H1 (cell line): ENCODE results near the gene TSPAN32. TPM values are rescaled to one million over a fixed set of nuclear protein-coding genes. Genes with fewer than 3 reads are reported as not detected.

Source experiments
- CTCF ChIA-PET: fragments of 300-600 bp; sonication (Branson Sonifier 250); formaldehyde crosslinking; loops from one replicate; lab custom pipeline; 2021; ENCODE audit not compliant: partially characterized antibody; lab: Charles Lee
- POLR2A ChIA-PET: fragments of 300-600 bp; sonication (Branson Sonifier 250); formaldehyde crosslinking; loops from one replicate; lab custom pipeline; 2021; ENCODE audit warnings: inconsistent platforms; ENCODE audit not compliant: partially characterized antibody; lab: Charles Lee
- DNase-seq, 2 experiments: peaks; one replicate each; pipeline versions ENCODE4 v3.0.0 to v3.0.0-alpha.2; 2010 to 2022; ENCODE audit warnings: low spot score in 2 of 2, low read depth in 1 of 2, mixed read lengths in 1 of 2
- FAIRE-seq: peaks from 2 replicates; lab custom pipeline; 2011; peaks lifted over from hg19 to GRCh38; lab: Jason Lieb, UNC
- H2AFZ ChIP-seq: 2 replicates; pipeline ENCODE4 v1.8.1; 2012; ENCODE audit warnings: low read length, inconsistent platforms
- H2AK5ac ChIP-seq: 2 replicates; pipeline ENCODE4 v1.6.1; 2013; ENCODE audit warnings: low read depth, low read length
- H2BK120ac ChIP-seq: replicated peaks from 2 replicates; pipeline ENCODE3; 2013; ENCODE audit warnings: low read depth, low read length, inconsistent platforms
- H2BK12ac ChIP-seq: 2 replicates; pipeline ENCODE4 v1.6.1; 2013; ENCODE audit warnings: low read depth, low read length
- H2BK15ac ChIP-seq: 2 replicates; pipeline ENCODE4 v1.6.1; 2013; ENCODE audit warnings: low read length
- H2BK20ac ChIP-seq: 2 replicates; pipeline ENCODE4 v1.6.1; 2013; ENCODE audit warnings: low read length
- H2BK5ac ChIP-seq: 2 replicates; pipeline ENCODE4 v1.6.1; 2013; ENCODE audit warnings: low read depth, low read length
- H3K14ac ChIP-seq: 2 replicates; pipeline ENCODE4 v1.6.1; 2013; ENCODE audit warnings: inconsistent platforms; ENCODE audit not compliant: insufficient read length
- H3K18ac ChIP-seq: 2 replicates; pipeline ENCODE4 v1.6.1; 2013; ENCODE audit warnings: low read length; ENCODE audit errors: extremely low read depth
- H3K23ac ChIP-seq: 2 replicates; pipeline ENCODE4 v1.6.1; 2013; ENCODE audit warnings: inconsistent platforms; ENCODE audit not compliant: insufficient read length
- H3K23me2 ChIP-seq: 2 replicates; pipeline ENCODE4 v1.6.1; 2013; ENCODE audit warnings: low read depth, low read length
- H3K27ac ChIP-seq: 2 replicates; pipeline ENCODE4 v1.6.1; 2011; ENCODE audit warnings: low read depth, low read length, inconsistent platforms
- H3K27me3 ChIP-seq, 4 experiments: replicated peaks in 1 of 4; 1 replicate in 1 of 4; 2 replicates in 3 of 4; pipeline versions ENCODE4 v1.6.1 to v1.8.1; 2011 to 2013; ENCODE audit warnings: low read length in 3 of 4, mild to moderate bottlenecking in 3 of 4, inconsistent platforms in 2 of 4, mixed read lengths in 2 of 4, moderate library complexity in 1 of 4; ENCODE audit not compliant: control insufficient read depth in 3 of 4, insufficient read depth in 3 of 4; ENCODE audit errors: extremely low read depth in 1 of 4
- H3K36me3 ChIP-seq, 4 experiments: 2 replicates each; pipeline versions ENCODE4 v1.6.1 to v1.8.1; 2011 to 2013; ENCODE audit warnings: mild to moderate bottlenecking in 4 of 4, low read length in 3 of 4, moderate library complexity in 2 of 4, control low read depth in 1 of 4, inconsistent platforms in 1 of 4; ENCODE audit not compliant: insufficient read depth in 4 of 4, control insufficient read depth in 2 of 4
- H3K4ac ChIP-seq: replicated peaks from 2 replicates; pipeline ENCODE3; 2013; ENCODE audit warnings: low read length, low read depth, mixed read lengths, inconsistent platforms; ENCODE audit not compliant: insufficient read length
- H3K4me1 ChIP-seq, 4 experiments: replicated peaks in 1 of 4; 1 replicate in 1 of 4; 2 replicates in 3 of 4; pipeline versions ENCODE4 v1.6.1 to v1.8.1; 2011 to 2013; ENCODE audit warnings: low read length in 3 of 4, inconsistent platforms in 2 of 4, mixed read lengths in 1 of 4; ENCODE audit not compliant: insufficient read depth in 4 of 4, control insufficient read depth in 3 of 4
- H3K4me2 ChIP-seq, 2 experiments: 2 replicates each; pipeline versions ENCODE4 v1.6.1 to v1.8.1; 2011 to 2013; ENCODE audit warnings: low read depth in 2 of 2, low read length in 2 of 2, control low read depth in 1 of 2, inconsistent platforms in 1 of 2, mild to moderate bottlenecking in 1 of 2; ENCODE audit not compliant: insufficient read depth in 1 of 2
- H3K4me3 ChIP-seq, 4 experiments: fragments of 200-600, 300-600 bp in 1 of 4; sonication (generic), shearing (Covaris generic), sonication (Bioruptor Twin) in 1 of 4; 2 replicates each; pipeline versions ENCODE4 v1.5.1 to v1.8.1; 2011 to 2016; ENCODE audit warnings: low read length in 4 of 4, low read depth in 3 of 4, control low read depth in 2 of 4, inconsistent platforms in 2 of 4, mild to moderate bottlenecking in 2 of 4, mixed read lengths in 1 of 4, moderate library complexity in 1 of 4; ENCODE audit not compliant: insufficient read depth in 2 of 4; ENCODE audit errors: extremely low read depth in 1 of 4
- H3K56ac ChIP-seq: replicated peaks from 2 replicates; pipeline ENCODE3; 2013; ENCODE audit warnings: low read depth, mild to moderate bottlenecking, mixed read lengths, low read length, inconsistent platforms; ENCODE audit not compliant: insufficient read length
- H3K79me1 ChIP-seq: 2 replicates; pipeline ENCODE4 v1.6.1; 2013; ENCODE audit warnings: low read depth, low read length, control low read depth
- H3K79me2 ChIP-seq, 2 experiments: 2 replicates each; pipeline versions ENCODE4 v1.6.1 to v1.8.1; 2012 to 2013; ENCODE audit warnings: low read length in 2 of 2, mild to moderate bottlenecking in 2 of 2, inconsistent platforms in 1 of 2; ENCODE audit not compliant: insufficient read depth in 2 of 2, control insufficient read depth in 1 of 2
- H3K9ac ChIP-seq, 4 experiments: replicated peaks in 1 of 4; 1 replicate in 1 of 4; 2 replicates in 3 of 4; pipeline versions ENCODE4 v1.6.1 to v1.8.1; 2011 to 2013; ENCODE audit warnings: low read depth in 3 of 4, low read length in 3 of 4, control low read depth in 2 of 4, mild to moderate bottlenecking in 2 of 4, moderate library complexity in 2 of 4, inconsistent platforms in 1 of 4; ENCODE audit errors: extremely low read depth in 1 of 4
- H3K9me3 ChIP-seq, 2 experiments: 2 replicates each; pipeline versions ENCODE4 v1.6.1 to v1.8.1; 2012 to 2013; ENCODE audit warnings: mild to moderate bottlenecking in 2 of 2, moderate library complexity in 2 of 2, control low read depth in 1 of 2, inconsistent platforms in 1 of 2, low read depth in 1 of 2, low read length in 1 of 2, mixed read lengths in 1 of 2; ENCODE audit not compliant: insufficient read depth in 2 of 2
- H4K20me1 ChIP-seq, 2 experiments: replicated peaks in 1 of 2; 2 replicates each; pipeline versions ENCODE3 to v1.8.1; 2011 to 2013; ENCODE audit warnings: inconsistent platforms in 2 of 2, low read length in 2 of 2, mild to moderate bottlenecking in 1 of 2; ENCODE audit not compliant: insufficient read depth in 2 of 2, control insufficient read depth in 1 of 2
- H4K5ac ChIP-seq: 2 replicates; pipeline ENCODE4 v1.6.1; 2013; ENCODE audit warnings: low read length, low read depth, mixed read lengths, inconsistent platforms; ENCODE audit not compliant: insufficient read length
- H4K8ac ChIP-seq: 2 replicates; pipeline ENCODE4 v1.8.0; 2013; ENCODE audit warnings: mild to moderate bottlenecking, moderate library complexity, low read length, inconsistent platforms; ENCODE audit not compliant: insufficient read depth; ENCODE audit errors: extremely low read depth
- H4K91ac ChIP-seq: replicated peaks from 2 replicates; pipeline ENCODE3; 2013; ENCODE audit warnings: low read length, mixed read lengths, inconsistent platforms; ENCODE audit not compliant: insufficient read length
- PHF8 ChIP-seq: fragments of 200-600 bp; sonication (generic); conservative IDR thresholded peaks from 2 replicates; pipeline ENCODE4 v1.7.1; 2012; ENCODE audit warnings: low read depth, mild to moderate bottlenecking, inconsistent platforms, low read length, moderate library complexity
- RFX5 ChIP-seq: IDR thresholded peaks from 2 replicates; pipeline ENCODE4 v1.6.1; 2011; ENCODE audit warnings: low read depth, low read length, improper control_type of control experiment, borderline replicate concordance
- SIX5 ChIP-seq: IDR thresholded peaks from 2 replicates; pipeline ENCODE4 v1.6.1; 2011; ENCODE audit warnings: mild to moderate bottlenecking, low read depth, low read length
- WGBS, 2 experiments: shearing (Covaris generic) in 1 of 2; methylation state at CpG; one replicate each; pipeline versions ENCODE4 v1.1.6 to v1.1.7; 2013 to 2015; ENCODE audit warnings: low lambda C conversion rate in 2 of 2, mixed read lengths in 2 of 2, inconsistent platforms in 1 of 2, low coverage in 1 of 2, missing lambda C conversion rate in 1 of 2; ENCODE audit not compliant: insufficient replicate concordance in 2 of 2, insufficient coverage in 1 of 2, insufficient read length in 1 of 2; ENCODE audit errors: extremely low coverage in 1 of 2, missing lambda C conversion rate in 1 of 2; 5-methylcytosine and 5-hydroxymethylcytosine counted together
- polyA plus RNA-seq, 7 experiments: library from polyadenylated mRNA; depleted of rRNA in 3 of 7; stranded (reverse) in 5 of 7; unstranded in 2 of 7; fragments of >200 nt in 5 of 7; fragments of 200-250 nt in 2 of 7; gene quantifications; 1 replicate in 5 of 7; 2 replicates in 1 of 7; 4 replicates in 1 of 7; pipeline versions ENCODE4 v1.2.1 to v1.2.3, GENCODE V29; 2011 to 2013; ENCODE audit warnings: missing spikeins in 2 of 7, mixed read lengths in 2 of 7
- total RNA-seq: library from RNA; stranded (reverse); fragmentation: NEBNext Ultra II Directional; extraction: Animal tissue kit (Norgen Biotek cat#: 25700); gene quantifications from 2 replicates; pipeline ENCODE4 v1.2.1, GENCODE V29; 2021

Gene TSPAN32
- total and polyA plus RNA-seq, 2 of the 8 experiments (the other 6 are each of a cell fraction or from before 2014, with no cell fraction given) = not detected

GRCh38 chr11:2361565-2361964 lies 59.8 kb downstream of the TSPAN32 start:
- POLR2A ChIA-PET = interaction anchor here (2.2 to 2.8 kb wide), 2 partner anchors 15 to 17 kb away, joined by 8 read pairs; no protein-coding TSS in a partner anchor
- H3K4me2 ChIP-seq = no peak overlapping the region
- no peak overlapping the region for H4K5ac ChIP-seq
- H3K27me3 ChIP-seq = no peaks in the 10 kb centered on the region
- 78% methylated on average over 9 of the region's 9 CpGs; no CpG with 5 or more reads in 1 of the 2 experiments for WGBS, 2 experiments
- H2BK15ac ChIP-seq = no peak overlapping the region
- no peaks in the 10 kb centered on the region for H3K36me3 ChIP-seq
- H2BK120ac ChIP-seq = no peak overlapping the region
- H3K4ac ChIP-seq = no peak overlapping the region
- no peak overlapping the region for H2BK20ac ChIP-seq
- H3K4me3 ChIP-seq = no peak overlapping the region
- no peaks in the 10 kb centered on the region for H3K4me1 ChIP-seq
- TF ChIP-seq PHF8 (no peak), RFX5 (no peak), SIX5 (no peak)
- TF ChIP-seq, all 59 proteins: peak for 0
- Histone ChIP-seq H3K23ac (no peak overlapping the region), H3K79me2 (no peaks in the 10 kb centered on the region), H3K23me2 (no peaks in the 10 kb centered on the region), H2BK12ac (no peak overlapping the region), H3K79me1 (no peaks in the 10 kb centered on the region), H4K91ac (no peak overlapping the region), H3K9ac (no peak overlapping the region), H2AK5ac (no peak overlapping the region), H4K20me1 (no peaks in the 10 kb centered on the region), H2AFZ (no peak overlapping the region), H3K14ac (no peak overlapping the region), H3K9me3 (peaks cover 0 to 6% of the 10 kb centered on the region in 2 experiments; a peak in 2 of 4 replicates), H3K18ac (no peak overlapping the region), H4K8ac (no peak overlapping the region), H2BK5ac (no peak overlapping the region), H3K27ac (no peak overlapping the region), H3K56ac (no peak overlapping the region)
- DNase-seq (no peak), FAIRE-seq (no peak)
- CTCF ChIA-PET = interaction anchor here (1.8 kb wide), 1 partner anchor 12 kb away, joined by 5 read pairs; no protein-coding TSS in a partner anchor
